Measurements from ENCODE around the gene TMEM50A. TPM values are rescaled to one million over a fixed set of nuclear protein-coding genes. Genes with fewer than 3 reads are reported as not detected.
"Not testable (repeated sequence)": the region's sequence is repeated elsewhere in the genome, so short reads cannot be mapped to it uniquely, and the experiment has no call there.

Gene TMEM50A
- total RNA-seq, 1 donor from 2014 or later, result 106 TPM

GRCh38 chr1:25392841-25393240 is 54.7 kb downstream of the TMEM50A start:
- intact Hi-C loops (cut with DNase I), result no loop called here
- DNase-seq (no peak), ATAC-seq (no peak)
- no peak for TF ChIP-seq CTCF (IDR thresholded peaks at IDR 0.05)
- Histone ChIP-seq H3K36me3 (no peaks in the 10 kb centered on the region), H3K27me3 (ENCODE audit: low read depth) (no peaks in the 10 kb centered on the region), H3K9me3 (no peaks in the 10 kb centered on the region), H3K4me3 (no peak overlapping the region), H3K4me1 (no peaks in the 10 kb centered on the region), H3K27ac (no peak overlapping the region)

- H3K36me3 ChIP-seq; H3K4me3 ChIP-seq; H3K27me3 ChIP-seq (ENCODE audit: low read depth); DNase-seq; H3K9me3 ChIP-seq; intact Hi-C loops (cut with DNase I); ATAC-seq; H3K4me1 ChIP-seq; H3K27ac ChIP-seq: not testable (repeated sequence)
Observed at GRCh38 chr1:25397549-25397948, 59.4 kb downstream of the TMEM50A start.

GRCh38 chr1:25398079-25398478 is 59.9 kb downstream of the TMEM50A start:
- ATAC-seq; H3K27me3 ChIP-seq (ENCODE audit: low read depth); H3K27ac ChIP-seq; intact Hi-C loops (cut with DNase I); H3K4me3 ChIP-seq; DNase-seq; H3K4me1 ChIP-seq; H3K36me3 ChIP-seq; H3K9me3 ChIP-seq: not testable (repeated sequence)

- H3K36me3 ChIP-seq; H3K4me1 ChIP-seq; intact Hi-C loops (cut with DNase I); H3K9me3 ChIP-seq; H3K27me3 ChIP-seq (ENCODE audit: low read depth); DNase-seq; H3K4me3 ChIP-seq; H3K27ac ChIP-seq: not testable (repeated sequence)
- ATAC-seq, result peak; percentile 77 to 79
Observed at GRCh38 chr1:25402947-25403803, 65.0 kb downstream of the TMEM50A start.

- H3K4me1 ChIP-seq; H3K4me3 ChIP-seq; H3K27me3 ChIP-seq (ENCODE audit: low read depth); H3K27ac ChIP-seq; DNase-seq; intact Hi-C loops (cut with DNase I); ATAC-seq; H3K9me3 ChIP-seq; H3K36me3 ChIP-seq: not testable (repeated sequence)
Observed at GRCh38 chr1:25405731-25406305, 67.7 kb downstream of the TMEM50A start.

- H3K4me1 ChIP-seq; intact Hi-C loops (cut with DNase I); H3K4me3 ChIP-seq; H3K27me3 ChIP-seq (ENCODE audit: low read depth); DNase-seq; H3K36me3 ChIP-seq; H3K9me3 ChIP-seq; H3K27ac ChIP-seq; ATAC-seq: not testable (repeated sequence)
Observed at GRCh38 chr1:25409641-25410427, 71.7 kb downstream of the TMEM50A start.

Other genes starting within 250 kb of the TMEM50A start
- gene SYF2, start 105.8 kb upstream of the TMEM50A start, total RNA-seq, result 44.6 TPM
- 145 TPM for gene RSRP1, start 90.9 kb upstream of the TMEM50A start, total RNA-seq
- not detected for gene RHD, start 65.8 kb upstream of the TMEM50A start, total RNA-seq
- gene RHCE, start 82.5 kb downstream of the TMEM50A start, total RNA-seq, result 0.65 TPM
- 19.7 TPM for gene MACO1, start 92.6 kb downstream of the TMEM50A start, total RNA-seq
- gene LDLRAP1, start 205.3 kb downstream of the TMEM50A start, total RNA-seq, result 30.3 TPM